Breast epithelium (tissue), 4 donors: Measurements from ENCODE around the gene SLC6A19. TPM values are rescaled to one million over a fixed set of nuclear protein-coding genes. Genes with fewer than 3 reads are reported as not detected.

Experiments used
- DNase-seq, 2 donors: peaks; one replicate each; pipeline ENCODE4 v3.0.0-alpha.2; 2019; ENCODE audit warnings: low spot score in 2 of 2
- H3K27ac ChIP-seq, 2 donors: fragments of 200-600 bp; sonication (generic) in 1 of 2; one replicate each; pipeline ENCODE4 v1.5.1; 2016 to 2019; ENCODE audit warnings: mild to moderate bottlenecking in 1 of 2
- H3K27me3 ChIP-seq, 2 donors: fragments of 200-600 bp; sonication (generic) in 1 of 2; one replicate each; pipeline versions ENCODE4 v1.5.1 to v1.6.0; 2017 to 2019; ENCODE audit warnings: control low read depth in 1 of 2, mild to moderate bottlenecking in 1 of 2
- H3K36me3 ChIP-seq: fragments of 200-600 bp; one replicate; pipeline ENCODE4 v1.5.1; 2019
- H3K4me1 ChIP-seq, 2 donors: fragments of 200-600 bp; sonication (generic); one replicate each; pipeline ENCODE4 v1.5.1; 2016 to 2019; ENCODE audit warnings: control low read depth in 1 of 2
- H3K4me3 ChIP-seq, 3 donors: fragments of 200-600 bp; sonication (generic); 1 replicate in 2 of 3; 2 replicates in 1 of 3; pipeline ENCODE4 v1.5.1; 2016 to 2019; ENCODE audit warnings: mild to moderate bottlenecking in 3 of 3, moderate library complexity in 2 of 3
- H3K9me3 ChIP-seq, 2 donors: fragments of 200-600 bp; sonication (generic) in 1 of 2; one replicate each; pipeline ENCODE4 v1.5.1; 2016 to 2019; ENCODE audit warnings: control low read depth in 1 of 2
- CTCF ChIP-seq, 3 donors: fragments of 450-650 bp; IDR thresholded peaks; one replicate each; pipeline ENCODE4 v1.5.1; 2016 to 2017; ENCODE audit warnings: antibody characterized with exemption in 3 of 3, mild to moderate bottlenecking in 3 of 3, moderate library complexity in 3 of 3
- POLR2A ChIP-seq: fragments of 450-650 bp; IDR thresholded peaks from one replicate; pipeline ENCODE4 v1.6.1; 2016; ENCODE audit warnings: antibody characterized with exemption, mild to moderate bottlenecking, moderate library complexity
- POLR2AphosphoS5 ChIP-seq, 3 donors: sonication (generic); formaldehyde crosslinking; IDR thresholded peaks; one replicate each; pipeline ENCODE4 v1.6.1; 2017; ENCODE audit warnings: antibody characterized with exemption in 3 of 3
- intact Hi-C: fragments of 100-400 bp; cut with DNase I; formaldehyde crosslinking; loops from one replicate; pipeline ENCODE4 v1.15.1; 2023; ENCODE audit warnings: low total_unique reads
- total RNA-seq, 3 donors: library from RNA; depleted of rRNA; stranded (reverse); fragments of >200 nt; gene quantifications; one replicate each; pipeline ENCODE4 v1.1.0, GENCODE V29; 2016

The SLC6A19 gene
- total RNA-seq, 3 donors from 2014 or later, result not detected

GRCh38 chr5:1176473-1177391 is 24.7 kb upstream of the SLC6A19 start:
- Histone ChIP-seq H3K9me3 (no peaks in the 10 kb centered on the region), H3K36me3 (no peaks in the 10 kb centered on the region), H3K4me3 (no peak overlapping the region), H3K27ac (no peak overlapping the region), H3K27me3 (no peaks in the 10 kb centered on the region), H3K4me1 (no peaks in the 10 kb centered on the region)
- intact Hi-C loops, result no loop called here
- no peak for DNase-seq
- TF ChIP-seq POLR2A (no peak), POLR2AphosphoS5 (IDR thresholded peaks at IDR 0.05) (no peak), CTCF (IDR thresholded peaks at IDR 0.05) (no peak)

- TF ChIP-seq POLR2AphosphoS5 (IDR thresholded peaks at IDR 0.05) (no peak), CTCF (IDR thresholded peaks at IDR 0.05) (no peak), POLR2A (no peak)
- no peak overlapping the region for H3K4me3 ChIP-seq
- no peak overlapping the region for H3K27ac ChIP-seq
- no peak for DNase-seq
- intact Hi-C loops, result no loop called here
- H3K27me3 ChIP-seq, result no peaks in the 10 kb centered on the region
- H3K9me3 ChIP-seq, result no peaks in the 10 kb centered on the region
- H3K4me1 ChIP-seq, result no peaks in the 10 kb centered on the region
- H3K36me3 ChIP-seq, result no peaks in the 10 kb centered on the region
These were observed 23.4 kb upstream of the SLC6A19 start for GRCh38 chr5:1177826-1178528.

- TF ChIP-seq CTCF (IDR thresholded peaks at IDR 0.05) (no peak), POLR2A (no peak), POLR2AphosphoS5 (IDR thresholded peaks at IDR 0.05) (no peak)
- Histone ChIP-seq H3K4me1 (no peaks in the 10 kb centered on the region), H3K9me3 (no peaks in the 10 kb centered on the region), H3K36me3 (no peaks in the 10 kb centered on the region), H3K27me3 (no peaks in the 10 kb centered on the region), H3K27ac (no peak overlapping the region), H3K4me3 (no peak overlapping the region)
- intact Hi-C loops, result no loop called here
- DNase-seq, result no peak
These were observed 22.6 kb upstream of the SLC6A19 start for GRCh38 chr5:1178529-1179382.

GRCh38 chr5:1179383-1179715 is 22.0 kb upstream of the SLC6A19 start:
- Histone ChIP-seq H3K4me1 (no peaks in the 10 kb centered on the region), H3K9me3 (no peaks in the 10 kb centered on the region), H3K27ac (no peak overlapping the region), H3K36me3 (no peaks in the 10 kb centered on the region), H3K27me3 (no peaks in the 10 kb centered on the region), H3K4me3 (no peak overlapping the region)
- intact Hi-C loops, result no loop called here
- TF ChIP-seq CTCF (IDR thresholded peaks at IDR 0.05), result no peak
- no peak for TF ChIP-seq POLR2A
- no peak for TF ChIP-seq POLR2AphosphoS5 (IDR thresholded peaks at IDR 0.05)
- DNase-seq, result no peak
